A549 (cell line): ENCODE data around the gene NUDCD2. TPM values are rescaled to one million over a fixed set of nuclear protein-coding genes. Genes with fewer than 3 reads are reported as not detected.

Source experiments
- ATAC-seq, 2 experiments: fragments of 200-7000 bp in 1 of 2; fragments of >200 bp in 1 of 2; cut with Nextera tagmentation in 1 of 2; cut with Tn5 transposase in 1 of 2; 3 replicates each; pipeline versions ENCODE4 v1.8.0 to v1.9.1; 2018 to 2020; ENCODE audit warnings: mild to moderate bottlenecking in 1 of 2, moderate library complexity in 1 of 2
- CTCF ChIA-PET: fragments of 300-600 bp; sonication (Branson Sonifier 250); formaldehyde crosslinking; extraction: SDS; loops from one replicate; lab custom pipeline; 2021; ENCODE audit warnings: antibody characterized with exemption, inconsistent platforms; lab: Yijun Ruan, JAX
- POLR2A ChIA-PET: fragments of 350-600 bp; formaldehyde crosslinking; extraction: SDS; loops from one replicate; lab custom pipeline; 2021; ENCODE audit warnings: antibody characterized with exemption, inconsistent platforms; lab: Yijun Ruan, JAX
- DNase-seq, 2 experiments: peaks; one replicate each; pipeline versions ENCODE4 v3.0.0 to v3.0.0-alpha.2; 2011 to 2016; ENCODE audit warnings: low read depth in 1 of 2, low spot score in 1 of 2
- FAIRE-seq: peaks from 2 replicates; lab custom pipeline; 2011; peaks lifted over from hg19 to GRCh38; lab: Jason Lieb, UNC
- H3K27ac ChIP-seq, 2 experiments: fragments of >200 bp; sonication (Bioruptor Twin); formaldehyde crosslinking; 3 replicates each; pipeline ENCODE4 v1.5.1; 2016 to 2017
- H3K4me1 ChIP-seq: fragments of >200 bp; sonication (Bioruptor Twin); formaldehyde crosslinking; 3 replicates; pipeline ENCODE4 v1.6.1; 2016
- H3K4me2 ChIP-seq: fragments of >200 bp; sonication (Bioruptor Twin); formaldehyde crosslinking; 3 replicates; pipeline ENCODE4 v1.6.1; 2016
- H3K4me3 ChIP-seq: fragments of >200 bp; sonication (Bioruptor Twin); formaldehyde crosslinking; 3 replicates; pipeline ENCODE4 v1.5.1; 2016
- H3K9me3 ChIP-seq: fragments of >200 bp; sonication (Bioruptor Twin); formaldehyde crosslinking; 3 replicates; pipeline ENCODE4 v1.6.1; 2016
- BHLHE40 ChIP-seq: IDR thresholded peaks from 2 replicates; pipeline ENCODE4 v1.6.1; 2012; ENCODE audit warnings: low read depth, low read length, inconsistent platforms
- CBX2 ChIP-seq: fragments of 200-600 bp; sonication (generic); IDR thresholded peaks from 2 replicates; pipeline ENCODE4 v1.6.1; 2016; ENCODE audit warnings: low read depth, mild to moderate bottlenecking, borderline replicate concordance
- CHD4 ChIP-seq: fragments of 200-600 bp; sonication (generic); IDR thresholded peaks from 2 replicates; pipeline ENCODE4 v1.6.1; 2016; ENCODE audit warnings: antibody characterized with exemption, mild to moderate bottlenecking, borderline replicate concordance
- CTCF ChIP-seq: fragments of >200 bp; sonication (Bioruptor Twin); formaldehyde crosslinking; IDR thresholded peaks from 3 replicates; pipeline ENCODE4 v1.5.1; 2016
- ESRRA ChIP-seq: fragments of 150-350 bp; IDR thresholded peaks from 2 replicates; pipeline ENCODE4 v1.6.1; 2014; ENCODE audit warnings: mild to moderate bottlenecking, low read length, borderline replicate concordance
- HDAC2 ChIP-seq: fragments of 200-600 bp; sonication (generic); IDR thresholded peaks from 2 replicates; pipeline ENCODE4 v1.6.1; 2016
- JUNB ChIP-seq: fragments of >200 bp; sonication (Bioruptor Twin); formaldehyde crosslinking; IDR thresholded peaks from 2 replicates; pipeline ENCODE4 v1.6.1; 2016
- MAX ChIP-seq: IDR thresholded peaks from 2 replicates; pipeline ENCODE4 v1.6.1; 2012
- MAZ ChIP-seq: fragments of 150-350 bp; IDR thresholded peaks from 2 replicates; pipeline ENCODE4 v1.6.1; 2014; ENCODE audit warnings: antibody characterized with exemption, low read depth, low read length, borderline replicate concordance
- MYC ChIP-seq: IDR thresholded peaks from 2 replicates; pipeline ENCODE4 v1.6.1; 2012; ENCODE audit warnings: mild to moderate bottlenecking, inconsistent platforms, low read length, improper control_type of control experiment, borderline replicate concordance
- NPAS2 ChIP-seq: fragments of 250-450 bp; sonication (Bioruptor Pico); IDR thresholded peaks from 2 replicates; pipeline ENCODE4 v1.8.0; 2022; ENCODE audit warnings: mild to moderate bottlenecking, moderate library complexity, borderline replicate concordance
- POLR2AphosphoS2 ChIP-seq: conservative IDR thresholded peaks from 2 replicates; pipeline ENCODE4 v1.6.1; 2012; ENCODE audit warnings: low read length, improper control_type of control experiment, inconsistent platforms
- RAD21 ChIP-seq, 2 experiments: fragments of >200 bp in 1 of 2; sonication (Bioruptor Twin) in 1 of 2; formaldehyde crosslinking in 1 of 2; IDR thresholded peaks in 1 of 2; conservative IDR thresholded peaks in 1 of 2; 2 replicates in 1 of 2; 3 replicates in 1 of 2; pipeline ENCODE4 v1.6.1; 2012 to 2018; ENCODE audit warnings: inconsistent platforms in 1 of 2
- RCOR1 ChIP-seq: fragments of 150-350 bp; IDR thresholded peaks from 2 replicates; pipeline ENCODE4 v1.6.1; 2014; ENCODE audit warnings: antibody characterized with exemption, low read length, low read depth
- RNF2 ChIP-seq: fragments of 200-600 bp; sonication (generic); IDR thresholded peaks from 2 replicates; pipeline ENCODE4 v1.6.1; 2016; ENCODE audit warnings: low read depth, mild to moderate bottlenecking, antibody characterized with exemption, moderate library complexity, borderline replicate concordance
- SMC3 ChIP-seq: fragments of >200 bp; sonication (Bioruptor Twin); formaldehyde crosslinking; IDR thresholded peaks from 3 replicates; pipeline ENCODE4 v1.6.1; 2018; ENCODE audit warnings: inconsistent platforms
- TFCP2L1 ChIP-seq: fragments of 250-450 bp; sonication (Bioruptor Pico); IDR thresholded peaks from 2 replicates; pipeline ENCODE4 v1.5.0; 2021; ENCODE audit warnings: mild to moderate bottlenecking
- ZNF302 ChIP-seq: fragments of 250-450 bp; sonication (Bioruptor Pico); IDR thresholded peaks from 2 replicates; pipeline ENCODE4 v1.9.0; 2021; ENCODE audit warnings: inconsistent platforms, mild to moderate bottlenecking, moderate library complexity
- ZSCAN20 ChIP-seq: fragments of 250-450 bp; sonication (Bioruptor Pico); IDR thresholded peaks from 2 replicates; pipeline ENCODE4 v1.8.0; 2022; ENCODE audit warnings: mild to moderate bottlenecking, moderate library complexity
- WGBS: methylation state at CpG from one replicate; pipeline ENCODE4 v1.1.6; 2017; ENCODE audit errors: missing lambda C conversion rate; 5-methylcytosine and 5-hydroxymethylcytosine counted together
- polyA plus RNA-seq, 4 experiments: library from polyadenylated mRNA; depleted of rRNA in 3 of 4; stranded (reverse); fragments of >200 nt; fragmentation: RNase III in 1 of 4; extraction: RNeasy Plus Mini Kit Qiagen cat#74134 plus additional on column Dnase treatment in 1 of 4; gene quantifications; 2 replicates in 3 of 4; 3 replicates in 1 of 4; pipeline ENCODE4 v1.2.3, GENCODE V29; 2011 to 2017
- TF ChIP-seq, protein P1 (sequence below): fragments of 250-450 bp; sonication (Bioruptor Pico); IDR thresholded peaks from 2 replicates; pipeline ENCODE4 v1.5.0; 2021; ENCODE audit warnings: mild to moderate bottlenecking, moderate library complexity, borderline replicate concordance
- TF ChIP-seq, protein P2 (sequence below): fragments of 250-450 bp; sonication (Bioruptor Pico); IDR thresholded peaks from 2 replicates; pipeline ENCODE4 v1.5.0; 2020; ENCODE audit warnings: low read depth, mild to moderate bottlenecking, moderate library complexity
- TF ChIP-seq, protein P3 (sequence below): fragments of >200 bp; sonication (Bioruptor Twin); formaldehyde crosslinking; IDR thresholded peaks from 3 replicates; pipeline ENCODE4 v1.6.1; 2016

Gene NUDCD2
- polyA plus RNA-seq, 2 of the 4 experiments (the other 2 are of a cell fraction) = 22.3 to 43.9 TPM

DNA sequence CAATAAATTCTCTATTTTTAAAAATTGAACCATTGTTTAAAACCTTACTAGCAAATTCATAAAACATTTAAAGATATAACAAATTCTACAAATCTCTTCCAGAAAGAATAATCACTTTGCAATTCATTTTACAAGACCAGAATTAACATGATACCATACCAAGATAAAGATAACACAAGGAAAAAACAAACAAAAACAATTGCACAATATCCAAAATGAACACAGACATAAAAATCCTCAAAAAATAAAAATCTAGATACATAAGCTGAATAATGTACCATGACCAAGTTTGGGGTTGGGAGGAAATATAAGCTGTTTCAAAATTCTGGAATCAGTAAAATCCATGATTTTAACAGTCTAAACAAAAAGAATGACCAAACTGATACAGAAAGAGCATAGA is 11.4 kb downstream of the NUDCD2 start (continued):
- TF ChIP-seq NPAS2 (CRISPR knock-in tag) = no peak

- TF ChIP-seq ZSCAN20 (CRISPR knock-in tag) = no peak
- TF ChIP-seq CTCF = no peak
- no peak for TF ChIP-seq POLR2AphosphoS2
- TF ChIP-seq MYC = no peak
- TF ChIP-seq MAZ = no peak
- no peak for TF ChIP-seq MAX
- TF ChIP-seq, protein P1, sequence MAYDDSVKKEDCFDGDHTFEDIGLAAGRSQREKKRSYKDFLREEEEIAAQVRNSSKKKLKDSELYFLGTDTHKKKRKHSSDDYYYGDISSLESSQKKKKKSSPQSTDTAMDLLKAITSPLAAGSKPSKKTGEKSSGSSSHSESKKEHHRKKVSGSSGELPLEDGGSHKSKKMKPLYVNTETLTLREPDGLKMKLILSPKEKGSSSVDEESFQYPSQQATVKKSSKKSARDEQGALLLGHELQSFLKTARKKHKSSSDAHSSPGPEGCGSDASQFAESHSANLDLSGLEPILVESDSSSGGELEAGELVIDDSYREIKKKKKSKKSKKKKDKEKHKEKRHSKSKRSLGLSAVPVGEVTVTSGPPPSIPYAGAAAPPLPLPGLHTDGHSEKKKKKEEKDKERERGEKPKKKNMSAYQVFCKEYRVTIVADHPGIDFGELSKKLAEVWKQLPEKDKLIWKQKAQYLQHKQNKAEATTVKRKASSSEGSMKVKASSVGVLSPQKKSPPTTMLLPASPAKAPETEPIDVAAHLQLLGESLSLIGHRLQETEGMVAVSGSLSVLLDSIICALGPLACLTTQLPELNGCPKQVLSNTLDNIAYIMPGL (CRISPR knock-in tag) = no peak
- no peak for TF ChIP-seq CHD4
- TF ChIP-seq RCOR1 = no peak
- no peak for TF ChIP-seq RNF2
- no peak for TF ChIP-seq HDAC2
- TF ChIP-seq RAD21 (conservative IDR thresholded peaks at IDR 0.05 in 1 of 2, IDR thresholded peaks at IDR 0.05 in 1 of 2) = no peak
- TF ChIP-seq CBX2 = no peak
- no peak for TF ChIP-seq TFCP2L1 (CRISPR knock-in tag)
- TF ChIP-seq SMC3 = no peak
- TF ChIP-seq, protein P2, sequence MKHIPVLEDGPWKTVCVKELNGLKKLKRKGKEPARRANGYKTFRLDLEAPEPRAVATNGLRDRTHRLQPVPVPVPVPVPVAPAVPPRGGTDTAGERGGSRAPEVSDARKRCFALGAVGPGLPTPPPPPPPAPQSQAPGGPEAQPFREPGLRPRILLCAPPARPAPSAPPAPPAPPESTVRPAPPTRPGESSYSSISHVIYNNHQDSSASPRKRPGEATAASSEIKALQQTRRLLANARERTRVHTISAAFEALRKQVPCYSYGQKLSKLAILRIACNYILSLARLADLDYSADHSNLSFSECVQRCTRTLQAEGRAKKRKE (CRISPR knock-in tag) = no peak
- no peak for TF ChIP-seq ZNF302 (CRISPR knock-in tag)
- FAIRE-seq (no peak), ATAC-seq (no peak), DNase-seq (no peak)
- CTCF ChIA-PET = no interaction called here
- no peak overlapping the region for H3K4me2 ChIP-seq
- no peaks in the 10 kb centered on the region for H3K9me3 ChIP-seq
- no peak overlapping the region for H3K4me3 ChIP-seq
- H3K4me1 ChIP-seq = no peaks in the 10 kb centered on the region
- WGBS = 91% methylated on average over 3 of the region's 3 CpGs
- H3K27ac ChIP-seq = no peak overlapping the region
- POLR2A ChIA-PET = interaction anchor here (0.6 to 1.8 kb wide), 2 partner anchors 10 to 12 kb away, joined by 4 to 5 read pairs; partner anchors contain the start of genes CCNG1, HMMR and NUDCD2
Observed at GRCh38 chr5:163447875-163448274, 12.0 kb downstream of the NUDCD2 start.

DNA sequence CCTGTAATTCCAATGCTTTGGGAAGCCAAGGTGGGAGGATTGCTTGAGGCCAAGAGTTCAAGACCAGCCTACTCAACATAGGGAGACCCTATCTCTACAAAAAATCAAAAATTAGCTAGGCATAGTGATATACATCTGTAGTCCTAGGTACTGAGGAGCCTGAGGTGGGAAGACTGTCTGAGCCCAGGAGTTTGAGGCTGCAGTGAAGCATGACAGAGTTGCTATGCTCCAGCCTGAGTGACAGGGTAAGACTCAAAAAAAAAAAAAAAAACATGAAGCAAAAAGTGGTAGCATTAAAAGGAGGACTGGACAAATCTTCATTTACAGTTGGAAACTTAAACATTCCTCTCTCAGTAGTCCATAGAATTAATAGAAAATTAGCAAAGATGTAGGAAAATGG is 12.7 kb downstream of the NUDCD2 start:
- FAIRE-seq = no peak
- Histone ChIP-seq H3K4me2 (no peak overlapping the region), H3K4me1 (no peaks in the 10 kb centered on the region), H3K27ac (no peak overlapping the region), H3K4me3 (no peak overlapping the region), H3K9me3 (no peaks in the 10 kb centered on the region)
- TF ChIP-seq TFCP2L1 (CRISPR knock-in tag) = no peak
- no peak for TF ChIP-seq ESRRA
- TF ChIP-seq SMC3 = no peak
- TF ChIP-seq POLR2AphosphoS2 = no peak
- no peak for TF ChIP-seq JUNB
- TF ChIP-seq MYC = no peak
- TF ChIP-seq ZNF302 (CRISPR knock-in tag) = no peak
- TF ChIP-seq BHLHE40 = no peak
- no peak for TF ChIP-seq HDAC2
- TF ChIP-seq, protein P3, sequence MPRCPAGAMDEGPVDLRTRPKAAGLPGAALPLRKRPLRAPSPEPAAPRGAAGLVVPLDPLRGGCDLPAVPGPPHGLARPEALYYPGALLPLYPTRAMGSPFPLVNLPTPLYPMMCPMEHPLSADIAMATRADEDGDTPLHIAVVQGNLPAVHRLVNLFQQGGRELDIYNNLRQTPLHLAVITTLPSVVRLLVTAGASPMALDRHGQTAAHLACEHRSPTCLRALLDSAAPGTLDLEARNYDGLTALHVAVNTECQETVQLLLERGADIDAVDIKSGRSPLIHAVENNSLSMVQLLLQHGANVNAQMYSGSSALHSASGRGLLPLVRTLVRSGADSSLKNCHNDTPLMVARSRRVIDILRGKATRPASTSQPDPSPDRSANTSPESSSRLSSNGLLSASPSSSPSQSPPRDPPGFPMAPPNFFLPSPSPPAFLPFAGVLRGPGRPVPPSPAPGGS = no peak
- TF ChIP-seq, protein P2 (CRISPR knock-in tag) = no peak
- CTCF ChIA-PET = no interaction called here
- no peak for DNase-seq
- ATAC-seq = no peak
- POLR2A ChIA-PET = interaction anchor here (0.6 to 1.8 kb wide), 2 partner anchors 9 to 13 kb away, joined by 4 to 5 read pairs; partner anchors contain the start of genes CCNG1, HMMR and NUDCD2
